SW480 (cell line): Measurements from ENCODE around the gene NLE1.
"Not testable (repeated sequence)": the region's sequence is repeated elsewhere in the genome, so short reads cannot be mapped to it uniquely, and the experiment has no call there.

ENCODE experiments used
- DNase-seq: peaks from one replicate; pipeline ENCODE4 v3.0.0-alpha.2; 2016; ENCODE audit warnings: low spot score

NLE1 gene

DNA sequence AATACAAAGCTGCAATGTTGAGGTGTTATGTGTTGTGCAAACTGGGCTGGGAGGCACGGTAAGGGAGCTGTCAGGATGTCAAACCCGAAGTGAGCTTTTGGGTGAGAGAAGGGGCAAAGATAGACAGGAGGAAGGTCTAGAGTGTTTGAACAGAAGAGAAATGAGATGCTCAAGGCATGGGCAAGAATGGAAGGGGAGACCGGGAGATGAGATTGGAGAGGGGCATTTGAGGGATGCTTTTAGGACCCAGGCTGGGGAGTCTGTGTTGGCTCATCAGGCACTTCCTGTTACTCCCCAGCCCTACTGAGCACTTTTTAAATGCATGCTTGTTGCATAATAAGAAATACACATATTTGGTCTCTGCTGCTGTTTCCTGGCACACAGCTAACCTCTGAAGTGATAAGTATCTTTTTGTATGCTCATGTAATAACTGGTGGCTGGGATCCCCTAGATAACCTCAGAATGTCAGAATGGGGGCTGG is 19.2 kb upstream of the NLE1 start:
- no peak for DNase-seq

DNA sequence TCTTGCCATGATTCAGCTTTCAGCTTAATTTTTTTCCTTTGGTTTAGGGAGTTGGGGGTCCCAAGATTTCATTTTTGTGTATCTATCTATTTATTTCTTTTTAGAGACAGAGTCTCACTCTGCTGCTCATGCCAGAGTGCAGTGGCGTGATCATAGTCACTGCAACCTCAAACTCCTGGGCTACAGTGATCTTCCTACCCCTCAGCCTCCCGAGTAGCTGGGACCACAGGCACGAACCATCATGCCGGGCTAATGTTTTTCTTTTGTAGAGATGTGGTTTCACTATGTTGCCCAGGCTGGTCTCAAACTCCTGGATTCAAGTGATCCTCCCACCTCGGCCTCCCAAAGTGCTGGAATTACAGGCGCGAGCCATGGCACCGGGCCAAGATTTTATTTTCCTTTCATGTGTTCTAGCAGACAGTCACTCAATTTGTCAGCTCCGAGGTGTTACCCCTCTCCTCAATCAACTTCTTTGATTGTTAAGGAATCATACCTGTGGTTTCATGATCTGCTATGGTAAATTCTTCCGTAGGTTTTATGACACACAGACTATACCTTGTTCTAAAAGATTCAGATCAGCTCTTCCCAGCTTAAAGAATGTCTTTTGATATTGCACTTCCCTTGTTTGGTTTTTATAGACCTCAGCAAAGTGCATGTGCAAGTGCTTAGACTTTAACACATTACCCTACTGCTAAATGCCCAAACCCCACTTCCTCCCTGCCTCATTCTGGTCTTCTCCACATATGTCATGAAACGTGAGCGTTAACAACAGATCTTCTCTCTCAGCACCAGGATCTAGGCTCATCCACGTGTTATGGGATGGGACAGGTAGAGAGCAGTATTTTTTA is 18.5 kb upstream of the NLE1 start:
- DNase-seq: peak; percentile 48

DNA sequence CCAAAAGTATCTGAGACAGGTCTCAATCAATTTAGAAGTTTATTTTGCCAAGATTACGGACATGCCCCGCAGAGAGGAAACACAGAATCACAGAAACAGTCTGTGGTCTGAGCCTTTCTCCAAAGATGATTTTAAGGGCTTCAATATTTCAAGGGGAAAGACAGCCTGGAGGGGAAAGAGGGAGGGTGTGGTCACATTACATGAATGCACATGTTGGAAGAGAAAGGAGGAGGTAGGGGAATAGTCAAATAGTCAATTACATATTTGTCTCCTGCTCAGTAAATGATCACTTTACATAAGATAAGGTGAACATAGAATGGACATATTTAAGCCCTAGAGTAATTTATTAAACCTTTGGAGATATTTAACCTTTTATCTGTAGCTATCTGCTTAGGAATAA is 17.8 kb upstream of the NLE1 start:
- no peak for DNase-seq

DNA sequence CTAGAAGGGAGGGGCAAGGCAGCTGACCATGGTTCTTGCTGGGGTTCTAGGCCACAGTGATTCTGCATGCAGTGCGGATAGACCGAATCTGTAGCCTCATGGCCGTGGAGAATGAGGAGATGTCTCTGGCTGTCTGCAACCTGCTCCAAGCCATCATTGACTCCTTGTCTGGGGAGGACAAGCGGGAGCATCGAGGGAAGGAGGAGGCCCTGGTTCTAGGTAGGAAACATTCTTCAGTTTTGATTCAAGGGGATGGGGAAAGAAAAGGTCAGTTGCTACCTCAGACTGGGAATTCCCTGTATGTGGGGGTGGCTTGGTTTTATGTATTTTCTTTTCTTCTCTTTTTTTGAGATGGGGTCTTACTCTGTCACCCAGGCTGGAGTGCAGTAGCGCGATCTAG is 13.1 kb upstream of the NLE1 start:
- DNase-seq: no peak

DNA sequence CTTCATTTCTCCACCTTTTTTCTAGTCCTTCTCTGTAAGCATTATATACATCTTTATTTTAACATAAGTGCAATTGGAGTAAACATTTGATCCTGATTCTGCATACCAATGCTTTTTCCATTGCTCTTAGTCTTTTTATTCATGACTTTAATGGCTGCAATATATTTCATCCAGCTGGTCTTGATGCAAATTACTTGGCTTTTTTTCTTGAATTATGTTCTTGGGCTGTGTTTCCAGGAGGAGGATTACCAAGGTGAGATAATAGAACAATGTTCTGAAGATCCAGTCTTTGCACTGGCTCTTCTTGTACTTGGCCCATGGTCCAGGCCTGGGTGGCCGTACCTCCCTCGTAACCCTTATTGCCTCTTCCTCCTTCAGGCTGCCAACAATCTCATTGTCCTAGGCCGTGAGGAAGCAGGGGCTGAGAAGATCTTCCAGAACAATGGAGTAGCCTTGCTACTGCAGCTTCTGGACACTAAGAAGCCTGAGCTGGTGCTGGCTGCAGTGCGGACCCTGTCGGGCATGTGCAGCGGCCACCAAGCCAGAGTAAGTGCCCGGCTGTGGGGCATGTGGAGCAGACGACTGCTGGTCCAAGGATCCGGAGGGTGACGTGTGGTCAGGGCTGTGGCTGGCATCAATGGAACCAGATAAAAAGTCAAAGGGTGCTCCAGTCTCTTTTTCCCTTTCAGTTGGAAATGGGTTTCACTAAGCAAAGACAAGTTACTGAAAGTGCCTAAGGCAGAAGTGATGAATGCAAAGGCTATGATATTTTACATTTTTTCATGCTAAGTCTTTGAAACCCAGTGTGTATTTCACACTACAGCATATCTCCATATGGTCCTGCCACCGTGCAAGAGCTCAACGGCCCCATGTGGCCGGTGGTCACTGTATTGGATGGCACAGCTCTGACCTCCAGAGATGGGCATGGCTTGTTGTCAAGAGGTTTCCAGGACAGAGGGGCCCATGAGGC is 12.4 kb upstream of the NLE1 start:
- DNase-seq: no peak

DNA sequence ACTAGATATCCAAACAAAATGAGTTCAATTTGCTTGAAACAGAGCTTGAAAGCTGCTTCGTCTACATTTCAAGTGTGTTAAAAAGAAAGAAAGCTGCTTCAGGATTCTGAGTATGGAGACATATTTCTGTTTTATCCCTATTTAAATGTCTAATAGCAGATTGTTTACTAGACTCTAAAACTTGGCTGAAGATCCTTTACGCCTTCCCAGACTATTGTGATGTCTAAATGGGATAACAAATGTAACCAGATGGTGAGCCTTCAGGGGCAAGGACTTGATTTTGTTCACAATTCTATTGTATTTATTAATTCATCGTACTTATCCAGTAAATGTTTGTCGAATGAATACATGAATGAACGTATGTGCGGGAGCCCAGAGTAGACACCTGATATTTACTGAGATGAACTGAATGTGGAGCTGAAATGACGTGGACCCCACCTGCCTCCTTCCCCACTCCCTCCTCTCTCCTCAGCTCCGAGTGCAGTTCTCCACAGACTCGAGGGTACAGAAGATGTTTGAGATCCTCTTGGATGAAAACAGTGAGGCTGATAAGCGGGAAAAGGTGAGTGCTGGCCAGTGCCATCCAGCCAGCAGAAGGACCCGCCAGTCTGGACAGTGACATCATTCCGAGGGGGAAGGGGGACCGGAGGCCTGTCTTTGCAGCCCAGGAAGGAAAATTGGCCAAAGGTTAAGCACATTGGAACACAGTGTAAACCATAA is 10.5 kb upstream of the NLE1 start:
- DNase-seq: no peak

DNA sequence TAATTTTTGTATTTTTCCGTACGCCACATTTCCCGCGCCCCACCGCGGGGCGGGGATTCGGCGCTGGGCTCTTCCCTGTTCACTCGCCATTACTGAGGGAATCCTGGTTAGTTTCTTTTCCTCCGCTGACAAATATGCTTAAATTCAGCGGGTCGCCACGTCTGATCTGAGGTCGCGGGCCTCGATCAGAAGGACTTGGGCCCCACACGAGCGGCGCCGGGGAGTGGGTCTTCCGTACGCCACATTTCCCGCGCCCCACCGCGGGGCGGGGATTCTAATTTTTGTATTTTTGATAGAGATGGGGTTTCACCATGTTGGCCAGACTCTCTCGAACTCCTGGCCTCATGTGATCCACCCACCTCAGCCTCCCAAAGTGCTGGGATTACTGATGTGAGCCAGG is 9.0 kb upstream of the NLE1 start:
- not testable (repeated sequence) for DNase-seq

DNA sequence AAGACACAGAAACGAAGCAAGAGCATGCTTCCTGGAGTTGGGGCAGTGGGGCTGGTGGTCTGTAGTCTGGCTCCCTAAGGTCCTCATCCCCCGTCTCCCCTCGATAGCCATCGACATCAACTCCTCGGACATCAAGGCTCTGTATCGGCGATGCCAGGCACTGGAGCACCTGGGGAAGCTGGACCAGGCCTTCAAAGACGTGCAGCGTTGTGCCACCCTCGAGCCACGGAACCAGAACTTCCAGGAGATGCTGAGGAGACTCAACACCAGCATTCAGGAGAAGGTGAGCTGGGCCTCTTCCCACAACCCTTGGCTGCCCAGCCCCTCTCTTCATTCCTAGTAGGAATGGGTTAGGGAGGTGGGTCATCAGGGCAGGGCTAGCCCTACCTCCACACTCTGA is 7.8 kb upstream of the NLE1 start:
- DNase-seq: no peak

DNA sequence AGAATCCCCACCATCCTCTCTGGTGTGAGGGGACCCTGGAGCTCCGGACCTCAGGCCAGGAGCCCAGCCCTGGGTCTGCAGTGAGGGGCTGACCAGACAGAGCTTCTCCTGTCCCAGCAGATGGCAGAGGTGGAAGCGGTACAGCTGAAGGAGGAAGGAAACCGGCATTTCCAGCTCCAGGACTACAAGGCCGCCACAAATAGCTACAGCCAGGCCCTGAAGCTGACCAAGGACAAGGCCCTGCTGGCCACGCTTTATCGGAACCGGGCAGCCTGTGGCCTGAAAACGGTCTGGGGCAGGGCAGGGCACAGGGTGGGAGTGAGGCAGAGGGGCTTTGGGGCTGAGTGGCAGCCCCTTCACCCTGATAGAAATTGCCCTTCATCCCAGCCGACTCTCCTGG is 6.0 kb upstream of the NLE1 start:
- DNase-seq: no peak

DNA sequence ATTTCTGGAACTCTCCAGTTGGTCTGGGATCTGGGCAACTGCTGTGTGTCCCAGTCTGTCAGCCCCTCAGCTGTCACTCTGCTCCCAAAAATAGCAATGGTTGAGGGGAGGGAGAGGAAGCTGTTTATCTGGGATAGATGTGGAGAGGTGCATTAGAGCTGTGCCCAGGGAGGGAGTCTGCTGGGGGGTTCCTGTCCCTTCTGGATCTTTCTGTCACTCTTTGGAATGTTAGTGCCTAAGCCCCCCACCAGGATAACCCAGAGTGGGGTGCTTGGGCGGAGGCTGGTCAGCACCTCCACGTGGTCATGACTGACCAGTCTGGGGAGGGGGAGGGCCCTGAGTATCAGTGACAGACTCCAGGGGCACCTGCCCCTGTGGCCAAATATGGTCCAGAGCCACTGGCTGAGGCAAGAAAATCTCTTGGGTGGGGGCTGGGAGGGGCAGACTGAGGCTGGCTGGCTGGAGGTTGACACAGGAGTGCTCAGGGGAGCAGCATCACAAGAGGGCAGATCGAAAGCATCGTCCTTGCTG is 5.3 kb upstream of the NLE1 start, which contains the start of gene UNC45B:
TSS of gene UNC45B (plus strand) at position 443 of the 531 bp plus-strand sequence. CDS start 447 bp downstream, outside the sequence.
- DNase-seq: no peak

DNA sequence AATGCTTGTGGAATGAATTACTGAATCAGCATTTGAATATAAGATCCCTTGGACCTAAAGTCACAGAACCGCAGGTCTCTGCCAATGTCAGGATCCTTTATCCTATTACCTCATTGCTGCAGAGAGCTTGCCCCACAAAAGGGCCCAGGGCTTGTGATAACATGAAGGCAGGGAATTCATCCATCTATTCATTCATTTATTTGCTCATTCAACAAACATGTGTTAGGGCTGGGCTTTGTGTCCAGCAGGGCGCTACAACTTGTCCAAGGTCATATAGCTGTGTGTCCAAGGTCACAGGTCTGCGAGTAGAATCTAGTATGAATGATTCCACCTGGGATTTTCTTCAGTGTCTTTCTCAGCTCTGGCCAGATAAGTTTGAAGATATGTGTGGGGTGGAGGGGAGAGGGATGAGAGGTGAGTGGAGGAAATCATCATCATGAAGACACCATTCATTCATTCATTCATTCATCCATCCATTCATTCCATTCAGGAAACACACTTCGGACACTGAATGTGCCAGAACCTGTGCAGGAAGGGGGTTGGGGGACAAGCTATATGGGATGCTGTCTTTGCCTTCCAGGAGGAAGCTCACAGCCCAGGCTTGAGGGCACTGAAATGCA is 4.2 kb upstream of the NLE1 start:
- DNase-seq: no peak

DNA sequence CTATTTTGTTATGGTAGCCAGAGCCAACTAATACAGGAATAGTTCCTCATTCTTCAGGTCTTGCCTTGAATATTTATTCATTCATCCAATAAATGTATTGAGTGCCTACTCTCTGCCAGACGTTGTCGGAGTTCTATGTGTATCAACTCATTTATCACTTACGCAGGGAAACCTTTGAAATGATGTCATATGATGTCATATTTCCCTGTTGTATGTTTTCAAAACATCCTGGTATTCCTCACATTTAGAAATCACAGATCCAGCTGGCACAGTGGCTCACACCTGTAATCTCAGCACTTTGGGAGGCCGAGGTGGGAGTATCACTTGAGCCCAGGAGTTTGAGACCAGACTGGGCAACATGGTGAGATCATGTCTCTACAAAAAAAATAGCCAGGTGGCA is 2.7 kb upstream of the NLE1 start:
- DNase-seq: no peak

DNA sequence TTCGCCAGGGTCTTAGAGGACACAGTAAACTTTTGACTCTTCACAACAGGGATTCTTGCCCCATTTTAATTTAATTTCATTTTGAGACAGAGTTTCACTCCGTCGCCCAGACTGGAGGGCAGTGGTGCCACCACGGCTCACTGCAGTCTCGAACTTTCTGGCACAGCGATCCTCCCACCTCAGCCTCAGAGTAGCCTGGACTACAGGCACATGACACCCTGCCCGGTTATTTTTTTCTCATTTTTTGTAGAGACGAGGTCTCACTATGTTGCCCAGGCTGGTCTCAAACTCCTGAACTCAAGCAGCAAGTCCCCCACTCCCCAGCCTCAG is 329 bp upstream of the NLE1 start:
- DNase-seq: no peak

DNA sequence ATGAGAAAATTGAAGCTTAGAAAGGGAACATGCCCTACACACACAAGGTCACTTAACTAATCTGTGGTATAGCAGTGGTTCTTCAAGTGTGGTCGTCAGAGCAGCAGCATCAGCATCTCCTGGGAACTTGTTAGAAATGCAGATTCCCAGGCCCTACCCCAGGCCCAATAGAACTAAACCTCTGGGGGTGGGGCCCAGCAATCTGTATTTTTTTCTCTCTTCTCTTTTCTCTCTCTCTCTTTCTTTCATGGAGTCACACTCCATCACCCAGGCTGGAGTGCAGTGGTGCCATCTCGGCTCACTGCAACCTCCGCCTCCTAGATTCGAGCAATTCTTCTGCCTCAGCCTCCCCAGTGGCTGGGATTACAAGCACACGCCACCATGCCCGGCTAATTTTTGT is 3.9 kb downstream of the NLE1 start:
- no peak for DNase-seq

DNA sequence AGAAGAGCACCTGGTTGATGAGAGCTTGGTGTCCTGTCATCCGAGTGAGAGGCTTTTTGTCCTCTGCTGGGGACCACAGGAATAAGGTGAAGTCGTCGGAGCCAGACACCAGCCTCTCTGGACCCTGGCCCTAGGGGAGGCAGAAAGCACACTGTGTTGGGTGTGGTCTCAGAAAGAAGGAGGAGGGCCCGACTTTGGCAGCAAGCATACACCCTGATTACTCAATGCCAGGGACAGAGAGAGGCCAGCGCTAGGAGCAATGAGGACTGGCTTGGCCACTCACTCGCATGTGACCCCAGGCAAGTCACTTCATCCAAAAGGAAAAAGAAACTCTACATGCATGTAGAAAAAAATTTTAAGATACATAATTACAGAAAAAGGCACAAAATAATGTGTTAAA is 6.8 kb downstream of the NLE1 start:
- no peak for DNase-seq

DNA sequence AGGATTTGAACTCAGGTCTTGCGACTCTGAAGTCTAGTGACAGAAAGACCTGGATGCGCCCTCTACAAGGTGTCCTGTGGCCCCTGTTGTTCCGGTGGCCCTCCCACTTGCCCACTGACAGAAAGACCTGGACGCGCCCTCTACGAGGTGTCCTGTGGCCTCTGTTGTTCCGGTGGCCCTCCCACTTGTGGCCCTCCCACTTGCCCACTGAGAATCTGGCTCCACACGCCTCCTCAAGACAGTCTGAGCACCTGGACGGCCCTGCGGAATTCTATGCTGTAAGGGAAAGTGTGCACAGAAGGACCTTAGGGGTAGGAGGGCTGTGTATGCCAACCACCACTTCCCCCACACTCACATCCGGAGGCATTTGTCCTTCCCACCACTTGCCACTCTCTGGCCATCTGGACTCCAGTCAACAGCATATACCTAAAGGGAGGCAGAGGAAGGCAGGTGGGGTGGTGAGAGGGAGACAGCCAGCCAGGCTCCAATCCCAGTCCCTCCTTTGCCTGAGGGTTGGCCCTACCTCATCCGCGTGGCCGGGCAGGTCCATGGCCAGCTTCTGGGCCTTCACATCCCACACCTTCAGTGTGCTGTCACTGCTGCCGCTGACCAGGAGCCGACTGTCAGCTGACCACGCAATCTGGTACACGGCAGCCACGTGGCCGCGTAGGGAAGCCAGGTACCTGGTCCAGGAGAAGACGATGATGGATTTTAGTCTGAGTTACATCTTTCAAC is 9.1 kb downstream of the NLE1 start:
- DNase-seq: no peak

DNA sequence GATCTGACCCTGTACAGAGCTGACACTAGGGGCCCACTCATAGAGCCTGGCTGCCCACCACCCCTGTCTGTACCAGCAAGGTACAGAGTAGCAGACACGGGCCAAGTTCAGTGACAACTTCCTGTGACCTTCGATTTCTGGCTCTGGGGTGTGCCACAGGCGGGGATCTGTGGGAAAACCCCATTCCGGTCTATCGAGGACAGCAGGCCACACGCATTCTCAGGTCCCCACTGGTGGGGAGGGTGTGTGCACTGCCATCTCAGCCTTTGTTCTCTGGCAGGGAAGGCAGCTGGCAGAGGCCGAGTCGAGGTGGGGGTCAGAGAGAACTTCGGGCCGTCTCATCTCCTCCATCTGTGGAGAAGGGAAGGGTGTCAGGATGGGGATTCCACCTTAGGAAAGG is 10.0 kb downstream of the NLE1 start:
- no peak for DNase-seq

DNA sequence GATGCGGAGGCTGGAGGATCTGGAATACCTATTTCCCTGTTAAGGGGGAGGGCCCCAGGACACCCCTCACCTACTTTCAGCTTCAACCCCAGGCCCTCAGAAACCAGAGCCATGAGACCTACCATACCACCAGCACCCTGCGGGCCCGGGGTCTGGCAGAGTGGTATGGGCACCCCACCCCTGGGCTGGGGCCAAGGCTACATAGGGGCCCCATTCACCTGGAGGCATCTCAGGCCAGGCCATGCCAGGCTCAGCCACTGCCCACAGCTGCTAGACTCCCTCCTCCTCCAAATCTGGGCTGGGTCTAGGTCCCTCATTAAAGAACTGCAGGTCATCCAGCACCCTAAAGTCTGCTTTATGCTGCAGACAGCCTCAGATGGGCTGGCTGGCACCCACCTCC is 11.7 kb downstream of the NLE1 start:
- no peak for DNase-seq

DNA sequence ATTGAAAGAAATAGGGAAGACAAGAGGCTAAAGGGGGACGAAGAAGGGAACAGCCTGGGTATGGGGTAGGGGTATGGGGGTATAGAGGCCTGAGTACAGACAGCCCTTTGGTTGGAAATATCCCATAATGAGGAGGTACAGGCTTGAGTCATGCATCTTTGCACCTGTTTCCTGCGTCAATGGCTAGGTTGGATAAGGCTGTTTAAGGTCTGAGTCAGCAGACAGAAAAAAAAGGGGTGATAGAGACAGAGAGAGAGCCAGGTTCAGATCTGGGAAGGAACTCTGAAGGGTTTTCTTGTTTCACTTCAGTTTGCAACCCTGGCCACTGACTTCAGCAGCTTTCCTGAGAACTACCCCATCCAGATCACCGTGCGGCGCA is 12.1 kb downstream of the NLE1 start:
- DNase-seq: no peak

DNA sequence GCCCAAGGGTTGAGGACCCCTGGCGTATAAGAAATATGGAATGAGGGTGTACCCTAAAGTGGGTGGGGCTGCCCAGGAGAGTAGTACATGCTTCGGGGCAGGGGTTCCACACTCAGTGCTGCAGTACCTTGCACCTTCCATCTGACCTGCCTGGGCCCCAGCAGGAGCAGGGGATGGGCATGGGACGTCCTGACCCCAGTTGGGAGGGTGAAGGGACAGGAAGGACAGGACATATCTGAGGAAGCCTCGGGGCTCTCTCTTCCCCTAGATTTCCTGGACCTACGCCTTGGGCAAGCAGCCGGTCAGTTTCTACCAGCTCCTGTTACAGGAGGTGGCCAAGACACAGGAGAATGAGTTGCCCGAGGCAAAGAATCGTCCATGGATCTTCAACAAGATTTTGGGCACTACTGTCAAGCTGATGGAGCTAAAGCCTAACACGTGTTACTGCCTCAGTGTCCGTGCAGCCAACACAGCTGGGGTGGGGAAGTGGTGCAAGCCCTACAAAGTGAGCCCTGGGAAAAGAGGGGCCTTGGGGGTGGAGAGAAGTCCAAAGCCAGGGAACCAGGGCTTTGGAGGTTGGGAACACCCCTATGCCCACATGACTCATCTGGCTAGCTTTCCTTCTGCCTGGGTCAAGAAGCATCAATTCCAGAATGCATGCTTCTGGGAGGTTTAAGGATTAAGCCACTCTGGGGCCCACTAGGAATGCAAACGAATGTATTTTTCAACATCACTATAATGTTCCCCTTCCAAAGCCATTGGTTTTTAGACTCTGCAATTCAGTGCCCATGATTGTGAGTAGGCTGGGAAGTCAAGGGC is 12.7 kb downstream of the NLE1 start:
- DNase-seq: no peak
